CD4-positive, alpha-beta T cell treated with Interleukin-6 for 4 hours (primary cell): ENCODE data around the gene TULP3.

ENCODE experiments used
- DNase-seq: peaks from one replicate; pipeline ENCODE4 v3.0.0-alpha.2; 2020; ENCODE audit warnings: mixed read lengths

Gene TULP3

GRCh38 chr12:2977776-2978175, 87.1 kb downstream of the TULP3 start:
- DNase-seq = no peak

- DNase-seq = no peak
These were observed 89.1 kb downstream of the TULP3 start for GRCh38 chr12:2979806-2980205.

- DNase-seq = no peak
These were observed 89.9 kb downstream of the TULP3 start for GRCh38 chr12:2980630-2981029.

- DNase-seq = no peak
These were observed 91.7 kb downstream of the TULP3 start for GRCh38 chr12:2982361-2982760.

GRCh38 chr12:2984249-2984648, 93.6 kb downstream of the TULP3 start:
- DNase-seq = no peak

- no peak for DNase-seq
These were observed 94.0 kb downstream of the TULP3 start for GRCh38 chr12:2984698-2985097.

GRCh38 chr12:2986876-2987275, 96.2 kb downstream of the TULP3 start:
- DNase-seq = no peak

- DNase-seq = no peak
These were observed 97.8 kb downstream of the TULP3 start for GRCh38 chr12:2988494-2988893.
